Measurements from ENCODE around the gene AP2B1. TPM values are rescaled to one million over a fixed set of nuclear protein-coding genes. Genes with fewer than 3 reads are reported as not detected.
"Not testable (repeated sequence)": the region's sequence is repeated elsewhere in the genome, so short reads cannot be mapped to it uniquely, and the experiment has no call there.

AP2B1 gene
- total RNA-seq, 1 donor from 2014 or later, result 137 TPM

DNA sequence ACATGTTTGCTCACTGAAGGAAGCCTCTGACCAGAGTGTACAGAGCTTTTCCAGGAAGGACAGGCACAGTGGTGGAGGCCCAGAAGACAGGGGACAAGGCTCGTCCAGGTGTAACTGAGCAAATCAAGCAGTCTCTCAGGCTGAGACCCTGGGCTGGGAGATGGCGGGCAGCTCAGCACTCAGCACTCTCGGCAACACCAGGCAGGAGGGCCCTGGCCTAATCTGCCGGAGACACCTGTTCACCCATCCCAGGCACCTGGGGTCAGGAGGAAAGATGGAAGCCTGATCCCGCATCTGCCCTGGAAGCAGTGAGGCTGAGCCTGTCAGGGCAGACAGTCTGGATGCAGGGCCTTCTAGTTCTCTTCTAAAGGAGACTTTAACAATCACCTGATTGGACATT, 149.1 kb downstream of the AP2B1 start:
- DNase-seq (ENCODE audit: low spot score), result no peak
- intact Hi-C loops (cut with DNase I), result no loop called here

- no peak for DNase-seq (ENCODE audit: low spot score)
These were observed 151.5 kb downstream of the AP2B1 start for GRCh38 chr17:35738519-35739133.

GRCh38 chr17:35740216-35740615, 153.1 kb downstream of the AP2B1 start:
- intact Hi-C loops (cut with DNase I), result no loop called here
- no peak for DNase-seq (ENCODE audit: low spot score)

More at GRCh38 chr17:35738519-35739133, 151.5 kb downstream of the AP2B1 start:
- intact Hi-C loops (cut with DNase I), result no loop called here

GRCh38 chr17:35740997-35741931, 154.1 kb downstream of the AP2B1 start:
- intact Hi-C loops (cut with DNase I), result no loop called here
- DNase-seq (ENCODE audit: low spot score), result no peak

- intact Hi-C loops (cut with DNase I), result no loop called here
These were observed 155.4 kb downstream of the AP2B1 start for GRCh38 chr17:35742496-35742895.

GRCh38 chr17:35742896-35743477, 155.9 kb downstream of the AP2B1 start:
- intact Hi-C loops (cut with DNase I), result no loop called here
- DNase-seq (ENCODE audit: low spot score), result no peak

More at GRCh38 chr17:35742496-35742895, 155.4 kb downstream of the AP2B1 start:
- no peak for DNase-seq (ENCODE audit: low spot score)

DNA sequence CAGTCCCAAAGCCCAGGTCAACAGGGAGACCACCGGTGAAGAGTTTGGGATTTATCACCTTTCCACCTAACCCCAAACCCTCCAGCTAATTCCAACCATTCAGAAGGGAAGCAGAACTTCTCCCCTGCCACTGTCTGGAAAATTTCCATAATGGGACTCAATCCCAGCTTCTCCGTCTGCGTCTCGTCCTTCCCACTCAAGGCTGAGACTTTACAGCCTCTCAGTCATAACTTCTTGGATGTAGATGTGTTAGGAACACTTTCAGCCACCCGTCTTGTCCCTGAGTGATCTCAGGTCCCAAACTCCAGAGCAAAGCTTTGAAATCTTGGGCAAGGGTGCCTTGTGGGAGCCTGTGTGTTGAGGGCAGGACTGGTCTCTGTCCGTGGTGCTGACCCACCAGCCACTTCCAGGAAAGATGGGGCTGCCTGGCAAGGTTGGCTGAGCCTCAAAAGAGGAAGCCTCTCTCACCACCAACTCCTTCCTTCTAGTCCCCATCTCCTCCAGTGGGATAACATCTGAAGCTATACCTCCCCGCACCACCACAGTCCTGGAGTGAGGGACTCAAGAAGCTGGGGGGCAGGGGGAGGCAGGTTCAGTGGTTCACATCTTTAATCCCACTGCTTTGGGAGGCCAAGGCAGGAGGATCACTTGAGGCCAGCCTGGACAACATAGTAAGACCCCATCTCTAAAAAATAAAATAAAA, 156.7 kb downstream of the AP2B1 start:
- intact Hi-C loops (cut with DNase I), result no loop called here
- no peak for DNase-seq (ENCODE audit: low spot score)

DNA sequence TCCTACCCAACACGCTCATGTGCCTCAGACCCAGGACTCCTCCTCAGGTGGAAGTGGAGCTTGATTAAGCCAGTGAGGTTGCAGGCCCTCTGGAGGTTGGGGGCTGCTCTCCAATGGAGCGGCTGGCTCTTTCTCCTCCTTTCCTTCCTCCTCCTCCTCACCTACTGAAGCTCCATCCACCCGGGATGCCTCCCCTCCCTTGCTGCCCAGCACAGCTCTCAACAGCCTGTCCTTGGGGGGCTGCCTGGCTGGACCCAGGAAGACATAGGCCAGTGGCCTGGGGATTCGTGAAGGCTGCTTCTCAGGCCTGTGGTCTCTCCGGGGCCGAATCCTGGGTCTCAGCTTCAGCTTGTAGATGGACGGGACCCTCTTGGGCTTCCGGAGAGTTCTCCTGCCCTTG, 157.7 kb downstream of the AP2B1 start:
- DNase-seq (ENCODE audit: low spot score), result no peak

DNA sequence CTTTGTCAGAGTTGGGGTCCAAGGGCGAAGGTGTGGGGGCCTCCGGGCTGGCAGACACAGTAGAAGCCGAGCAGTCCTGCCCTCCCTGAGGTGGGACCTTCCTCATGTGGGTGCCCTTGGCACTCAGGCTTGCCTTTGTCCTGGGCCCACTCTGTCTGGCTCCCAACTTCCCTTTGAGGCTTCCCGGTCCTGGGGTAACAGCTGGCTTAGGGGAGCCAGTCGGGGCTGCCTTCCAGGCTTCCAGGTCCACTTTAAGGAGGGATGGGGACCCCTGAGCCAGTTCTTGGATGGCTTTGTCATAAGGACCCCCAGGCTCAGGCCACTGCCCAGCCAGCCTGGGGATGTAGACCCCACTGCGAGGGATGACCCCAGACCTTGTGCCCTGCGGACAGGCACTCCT, 158.1 kb downstream of the AP2B1 start:
- intact Hi-C loops (cut with DNase I), result no loop called here
- no peak for DNase-seq (ENCODE audit: low spot score)

More for the DNA sequence above, 157.7 kb downstream of the AP2B1 start:
- intact Hi-C loops (cut with DNase I), result no loop called here

- intact Hi-C loops (cut with DNase I), result loop anchor here (2.0 kb wide), 2 partner anchors 85 to 133 kb away; no protein-coding TSS in a partner anchor
- no peak for DNase-seq (ENCODE audit: low spot score)
These were observed 158.7 kb downstream of the AP2B1 start for GRCh38 chr17:35745749-35746320.

GRCh38 chr17:35747540-35748017, 160.5 kb downstream of the AP2B1 start:
- DNase-seq (ENCODE audit: low spot score), result no peak
- intact Hi-C loops (cut with DNase I), result loop anchor here (2.0 kb wide), 2 partner anchors 87 to 135 kb away; no protein-coding TSS in a partner anchor

- no peak for DNase-seq (ENCODE audit: low spot score)
- intact Hi-C loops (cut with DNase I), result no loop called here
These were observed 161.3 kb downstream of the AP2B1 start for GRCh38 chr17:35748341-35748841.

- no peak for DNase-seq (ENCODE audit: low spot score)
- intact Hi-C loops (cut with DNase I), result no loop called here
These were observed 161.9 kb downstream of the AP2B1 start for GRCh38 chr17:35748979-35749378.

DNA sequence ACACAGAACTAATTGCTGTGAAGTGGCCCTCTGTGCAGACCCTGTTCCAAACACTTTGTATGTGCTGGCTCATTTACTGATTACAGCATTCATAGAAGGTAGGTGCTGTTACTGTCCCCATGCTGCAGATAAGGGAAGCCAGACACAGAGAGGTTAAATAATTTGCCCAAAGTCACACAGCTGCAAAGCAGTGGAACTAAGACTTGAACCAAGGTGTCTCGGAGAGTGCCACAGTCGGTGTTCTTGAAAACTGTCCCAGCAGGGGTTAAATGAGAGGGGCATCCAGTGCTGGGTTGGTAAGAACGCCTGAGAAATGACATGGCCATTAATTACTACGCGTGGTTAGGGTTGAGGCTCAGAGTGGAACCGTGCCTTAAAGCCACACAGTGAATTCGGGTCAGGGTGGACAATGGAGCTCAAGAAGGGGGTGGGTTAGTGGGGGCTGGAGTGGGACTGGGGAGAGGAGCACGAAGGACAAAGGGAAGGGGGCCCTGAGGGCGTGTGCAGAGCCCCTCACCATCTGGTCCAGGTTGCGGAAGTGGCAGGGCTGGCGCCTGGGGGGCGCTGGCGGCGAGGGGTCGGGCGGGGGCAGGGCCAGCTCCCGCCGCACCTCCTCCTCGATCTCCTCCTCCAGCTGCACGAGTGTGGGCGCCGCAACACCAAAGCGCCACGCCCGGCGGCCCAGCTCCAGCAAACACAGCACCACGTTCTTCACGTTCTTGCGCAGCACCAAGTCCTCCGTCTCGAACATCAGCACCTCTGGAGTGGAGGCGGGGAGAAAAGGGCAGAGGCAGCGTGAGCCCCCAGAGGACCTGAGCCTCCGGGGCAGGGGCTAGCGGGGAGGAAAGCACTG, 162.7 kb downstream of the AP2B1 start:
- intact Hi-C loops (cut with DNase I), result no loop called here
- DNase-seq (ENCODE audit: low spot score), result no peak

GRCh38 chr17:35750526-35751395, 163.6 kb downstream of the AP2B1 start:
- intact Hi-C loops (cut with DNase I), result no loop called here
- no peak for DNase-seq (ENCODE audit: low spot score)

DNA sequence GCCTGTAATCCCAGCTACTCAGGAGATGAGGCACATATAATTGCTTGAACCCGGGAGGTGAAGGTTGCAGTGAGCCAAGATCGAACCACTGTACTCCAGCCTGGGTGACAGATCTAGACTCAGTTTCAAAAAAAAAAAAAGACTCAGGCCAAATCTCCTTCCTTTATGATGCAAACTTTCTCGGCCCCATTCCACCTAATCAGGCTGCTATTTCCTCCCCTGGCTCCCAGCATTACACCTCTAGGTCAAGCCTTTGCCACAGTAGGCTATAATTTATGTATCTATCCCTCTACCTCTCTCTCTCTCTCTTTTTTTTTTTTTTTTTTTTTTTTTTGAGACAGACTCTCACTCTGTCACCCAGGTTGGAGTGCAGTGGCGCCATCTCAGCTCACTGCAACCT, 164.4 kb downstream of the AP2B1 start:
- intact Hi-C loops (cut with DNase I); DNase-seq (ENCODE audit: low spot score): not testable (repeated sequence)

GRCh38 chr17:35752471-35752870, 165.3 kb downstream of the AP2B1 start:
- no peak for DNase-seq (ENCODE audit: low spot score)
- intact Hi-C loops (cut with DNase I), result no loop called here
